Measurements from ENCODE around the gene DHX38.
A peak's percentile ranks its signal among the peaks of the same experiment; 100 is the strongest.

DNA sequence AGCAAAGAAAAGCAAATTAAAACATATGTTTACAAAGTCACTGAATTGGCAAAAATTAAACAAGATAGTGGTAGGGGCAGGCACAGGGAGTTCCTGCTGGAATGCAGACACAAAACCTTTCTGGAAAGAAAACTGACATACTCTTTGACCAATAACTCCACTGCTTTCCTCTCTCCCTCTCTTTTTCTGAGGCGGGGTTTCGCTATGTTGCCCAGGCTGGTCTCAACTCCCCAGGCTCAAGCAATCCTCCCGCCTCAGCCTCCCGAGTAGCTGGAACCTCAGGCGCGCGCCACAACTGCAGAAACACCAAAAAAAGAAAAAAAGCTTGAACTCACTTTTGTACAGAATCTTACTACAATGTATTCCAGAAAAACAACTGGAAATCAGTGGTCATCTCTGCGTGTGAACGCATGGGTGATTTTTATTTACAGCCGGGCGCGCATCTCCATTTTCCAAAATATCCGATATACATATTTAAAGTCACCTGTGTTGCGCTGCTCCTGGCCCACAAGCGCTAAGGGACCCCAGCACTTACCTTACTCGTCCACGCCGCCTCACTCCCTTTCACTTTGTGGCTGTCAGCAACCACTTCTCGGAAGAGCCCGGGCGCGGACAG lies 707 bp upstream of the DHX38 start:
- TF ChIP-seq, protein P1, sequence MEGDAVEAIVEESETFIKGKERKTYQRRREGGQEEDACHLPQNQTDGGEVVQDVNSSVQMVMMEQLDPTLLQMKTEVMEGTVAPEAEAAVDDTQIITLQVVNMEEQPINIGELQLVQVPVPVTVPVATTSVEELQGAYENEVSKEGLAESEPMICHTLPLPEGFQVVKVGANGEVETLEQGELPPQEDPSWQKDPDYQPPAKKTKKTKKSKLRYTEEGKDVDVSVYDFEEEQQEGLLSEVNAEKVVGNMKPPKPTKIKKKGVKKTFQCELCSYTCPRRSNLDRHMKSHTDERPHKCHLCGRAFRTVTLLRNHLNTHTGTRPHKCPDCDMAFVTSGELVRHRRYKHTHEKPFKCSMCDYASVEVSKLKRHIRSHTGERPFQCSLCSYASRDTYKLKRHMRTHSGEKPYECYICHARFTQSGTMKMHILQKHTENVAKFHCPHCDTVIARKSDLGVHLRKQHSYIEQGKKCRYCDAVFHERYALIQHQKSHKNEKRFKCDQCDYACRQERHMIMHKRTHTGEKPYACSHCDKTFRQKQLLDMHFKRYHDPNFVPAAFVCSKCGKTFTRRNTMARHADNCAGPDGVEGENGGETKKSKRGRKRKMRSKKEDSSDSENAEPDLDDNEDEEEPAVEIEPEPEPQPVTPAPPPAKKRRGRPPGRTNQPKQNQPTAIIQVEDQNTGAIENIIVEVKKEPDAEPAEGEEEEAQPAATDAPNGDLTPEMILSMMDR (IDR thresholded peaks at IDR 0.05; ENCODE audit: low read depth, low read length, missing input control) = no peak
- TF ChIP-seq TAF1 (conservative IDR thresholded peaks at IDR 0.05) (no peak), GABPA (IDR thresholded peaks at IDR 0.05 in 1 of 2, conservative IDR thresholded peaks at IDR 0.05 in 1 of 2) (no peak), JUND (IDR thresholded peaks at IDR 0.05) (no peak), FOXA1 (IDR thresholded peaks at IDR 0.05) (no peak), RAD21 (IDR thresholded peaks at IDR 0.05) (no peak), RXRA (IDR thresholded peaks at IDR 0.05) (peak in 1 of 2 donors; percentile 8), EGR1 (IDR thresholded peaks at IDR 0.05; ENCODE audit: low read depth in 2 of 2) (no peak), HNF4G (IDR thresholded peaks at IDR 0.05) (no peak), SP1 (IDR thresholded peaks at IDR 0.05) (no peak), FOXA2 (IDR thresholded peaks at IDR 0.05) (no peak)
- TF ChIP-seq, protein P2, sequence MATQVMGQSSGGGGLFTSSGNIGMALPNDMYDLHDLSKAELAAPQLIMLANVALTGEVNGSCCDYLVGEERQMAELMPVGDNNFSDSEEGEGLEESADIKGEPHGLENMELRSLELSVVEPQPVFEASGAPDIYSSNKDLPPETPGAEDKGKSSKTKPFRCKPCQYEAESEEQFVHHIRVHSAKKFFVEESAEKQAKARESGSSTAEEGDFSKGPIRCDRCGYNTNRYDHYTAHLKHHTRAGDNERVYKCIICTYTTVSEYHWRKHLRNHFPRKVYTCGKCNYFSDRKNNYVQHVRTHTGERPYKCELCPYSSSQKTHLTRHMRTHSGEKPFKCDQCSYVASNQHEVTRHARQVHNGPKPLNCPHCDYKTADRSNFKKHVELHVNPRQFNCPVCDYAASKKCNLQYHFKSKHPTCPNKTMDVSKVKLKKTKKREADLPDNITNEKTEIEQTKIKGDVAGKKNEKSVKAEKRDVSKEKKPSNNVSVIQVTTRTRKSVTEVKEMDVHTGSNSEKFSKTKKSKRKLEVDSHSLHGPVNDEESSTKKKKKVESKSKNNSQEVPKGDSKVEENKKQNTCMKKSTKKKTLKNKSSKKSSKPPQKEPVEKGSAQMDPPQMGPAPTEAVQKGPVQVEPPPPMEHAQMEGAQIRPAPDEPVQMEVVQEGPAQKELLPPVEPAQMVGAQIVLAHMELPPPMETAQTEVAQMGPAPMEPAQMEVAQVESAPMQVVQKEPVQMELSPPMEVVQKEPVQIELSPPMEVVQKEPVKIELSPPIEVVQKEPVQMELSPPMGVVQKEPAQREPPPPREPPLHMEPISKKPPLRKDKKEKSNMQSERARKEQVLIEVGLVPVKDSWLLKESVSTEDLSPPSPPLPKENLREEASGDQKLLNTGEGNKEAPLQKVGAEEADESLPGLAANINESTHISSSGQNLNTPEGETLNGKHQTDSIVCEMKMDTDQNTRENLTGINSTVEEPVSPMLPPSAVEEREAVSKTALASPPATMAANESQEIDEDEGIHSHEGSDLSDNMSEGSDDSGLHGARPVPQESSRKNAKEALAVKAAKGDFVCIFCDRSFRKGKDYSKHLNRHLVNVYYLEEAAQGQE (IDR thresholded peaks at IDR 0.05) = no peak
- TF ChIP-seq, protein P3, sequence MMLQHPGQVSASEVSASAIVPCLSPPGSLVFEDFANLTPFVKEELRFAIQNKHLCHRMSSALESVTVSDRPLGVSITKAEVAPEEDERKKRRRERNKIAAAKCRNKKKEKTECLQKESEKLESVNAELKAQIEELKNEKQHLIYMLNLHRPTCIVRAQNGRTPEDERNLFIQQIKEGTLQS (IDR thresholded peaks at IDR 0.05) = no peak
- TF ChIP-seq, protein P4, sequence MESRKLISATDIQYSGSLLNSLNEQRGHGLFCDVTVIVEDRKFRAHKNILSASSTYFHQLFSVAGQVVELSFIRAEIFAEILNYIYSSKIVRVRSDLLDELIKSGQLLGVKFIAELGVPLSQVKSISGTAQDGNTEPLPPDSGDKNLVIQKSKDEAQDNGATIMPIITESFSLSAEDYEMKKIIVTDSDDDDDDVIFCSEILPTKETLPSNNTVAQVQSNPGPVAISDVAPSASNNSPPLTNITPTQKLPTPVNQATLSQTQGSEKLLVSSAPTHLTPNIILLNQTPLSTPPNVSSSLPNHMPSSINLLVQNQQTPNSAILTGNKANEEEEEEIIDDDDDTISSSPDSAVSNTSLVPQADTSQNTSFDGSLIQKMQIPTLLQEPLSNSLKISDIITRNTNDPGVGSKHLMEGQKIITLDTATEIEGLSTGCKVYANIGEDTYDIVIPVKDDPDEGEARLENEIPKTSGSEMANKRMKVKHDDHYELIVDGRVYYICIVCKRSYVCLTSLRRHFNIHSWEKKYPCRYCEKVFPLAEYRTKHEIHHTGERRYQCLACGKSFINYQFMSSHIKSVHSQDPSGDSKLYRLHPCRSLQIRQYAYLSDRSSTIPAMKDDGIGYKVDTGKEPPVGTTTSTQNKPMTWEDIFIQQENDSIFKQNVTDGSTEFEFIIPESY (IDR thresholded peaks at IDR 0.05) = no peak
